Bronchial epithelial cell (primary cell): Measurements from ENCODE around the gene FXN. TPM values are rescaled to one million over a fixed set of nuclear protein-coding genes. Genes with fewer than 3 reads are reported as not detected.
A peak's percentile ranks its signal among the peaks of the same experiment; 100 is the strongest.
"Not testable (repeated sequence)": the region's sequence is repeated elsewhere in the genome, so short reads cannot be mapped to it uniquely, and the experiment has no call there.

Source experiments
- DNase-seq: peaks from one replicate; pipeline ENCODE4 v3.0.0-alpha.2; 2010; ENCODE audit warnings: low read depth
- FAIRE-seq: peaks from 2 replicates; lab custom pipeline; 2011; peaks lifted over from hg19 to GRCh38; lab: Jason Lieb, UNC
- H3K27me3 ChIP-seq: 2 replicates; pipeline ENCODE4 v1.5.1; 2011; ENCODE audit warnings: low read length; ENCODE audit not compliant: control insufficient read depth, insufficient read depth
- H3K36me3 ChIP-seq: 2 replicates; pipeline ENCODE4 v1.5.1; 2011; ENCODE audit warnings: low read length; ENCODE audit not compliant: control insufficient read depth, insufficient read depth
- H3K4me3 ChIP-seq: 2 replicates; pipeline ENCODE4 v1.5.1; 2011; ENCODE audit warnings: mild to moderate bottlenecking, low read depth, low read length, control low read depth
- total RNA-seq: library from RNA; depleted of rRNA; stranded (reverse); fragments of >200 nt; gene quantifications from 2 replicates; pipeline ENCODE4 v1.2.1, GENCODE V29; 2014
- TF ChIP-seq, protein P1 (sequence below): IDR thresholded peaks from 2 replicates; pipeline ENCODE4 v1.5.1; 2011; ENCODE audit warnings: mild to moderate bottlenecking, moderate library complexity, low read length, control low read depth, inconsistent platforms; ENCODE audit not compliant: insufficient read depth, severe bottlenecking

Gene FXN
- total RNA-seq, 1 donor from 2014 or later = 2.9 TPM

DNA sequence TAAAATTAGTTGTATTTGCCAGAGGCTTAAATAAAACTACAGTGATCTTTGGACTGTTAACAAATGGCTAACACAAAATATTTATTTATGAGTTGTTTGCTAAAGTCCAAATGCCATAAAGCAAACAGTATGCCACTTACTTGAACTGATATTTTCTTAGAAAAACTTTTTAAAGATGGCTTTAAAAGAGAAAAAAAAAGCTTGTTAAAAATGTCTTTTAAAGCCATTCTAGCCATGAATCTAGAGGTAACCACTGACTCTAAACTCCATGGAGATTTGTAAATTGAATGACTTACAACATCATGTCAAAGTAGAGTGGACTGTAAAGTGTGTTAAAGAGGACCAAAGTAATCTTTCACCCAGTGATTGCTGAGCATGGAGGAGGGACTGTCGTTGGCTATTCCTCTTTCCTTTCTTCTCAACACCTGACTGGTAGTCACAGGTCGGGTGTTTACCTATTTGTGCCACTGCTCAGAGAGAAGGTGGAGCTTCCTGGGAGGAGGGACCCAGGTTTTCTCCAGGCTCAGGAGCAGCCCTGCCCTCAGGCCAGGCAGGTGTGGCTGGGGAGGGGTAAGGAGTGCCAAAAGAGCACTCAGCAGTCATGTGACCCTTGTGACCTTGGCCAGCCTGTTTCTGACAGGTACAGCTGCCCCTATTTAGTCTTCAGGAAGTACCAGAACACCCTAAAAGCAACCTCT lies 69.4 kb downstream of the FXN start:
- H3K27me3 ChIP-seq = no peaks in the 10 kb centered on the region
- DNase-seq (peak; percentile 77), FAIRE-seq (no peak)
- H3K4me3 ChIP-seq = no peak overlapping the region
- TF ChIP-seq, protein P1, sequence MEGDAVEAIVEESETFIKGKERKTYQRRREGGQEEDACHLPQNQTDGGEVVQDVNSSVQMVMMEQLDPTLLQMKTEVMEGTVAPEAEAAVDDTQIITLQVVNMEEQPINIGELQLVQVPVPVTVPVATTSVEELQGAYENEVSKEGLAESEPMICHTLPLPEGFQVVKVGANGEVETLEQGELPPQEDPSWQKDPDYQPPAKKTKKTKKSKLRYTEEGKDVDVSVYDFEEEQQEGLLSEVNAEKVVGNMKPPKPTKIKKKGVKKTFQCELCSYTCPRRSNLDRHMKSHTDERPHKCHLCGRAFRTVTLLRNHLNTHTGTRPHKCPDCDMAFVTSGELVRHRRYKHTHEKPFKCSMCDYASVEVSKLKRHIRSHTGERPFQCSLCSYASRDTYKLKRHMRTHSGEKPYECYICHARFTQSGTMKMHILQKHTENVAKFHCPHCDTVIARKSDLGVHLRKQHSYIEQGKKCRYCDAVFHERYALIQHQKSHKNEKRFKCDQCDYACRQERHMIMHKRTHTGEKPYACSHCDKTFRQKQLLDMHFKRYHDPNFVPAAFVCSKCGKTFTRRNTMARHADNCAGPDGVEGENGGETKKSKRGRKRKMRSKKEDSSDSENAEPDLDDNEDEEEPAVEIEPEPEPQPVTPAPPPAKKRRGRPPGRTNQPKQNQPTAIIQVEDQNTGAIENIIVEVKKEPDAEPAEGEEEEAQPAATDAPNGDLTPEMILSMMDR = no peak
- no peaks in the 10 kb centered on the region for H3K36me3 ChIP-seq

DNA sequence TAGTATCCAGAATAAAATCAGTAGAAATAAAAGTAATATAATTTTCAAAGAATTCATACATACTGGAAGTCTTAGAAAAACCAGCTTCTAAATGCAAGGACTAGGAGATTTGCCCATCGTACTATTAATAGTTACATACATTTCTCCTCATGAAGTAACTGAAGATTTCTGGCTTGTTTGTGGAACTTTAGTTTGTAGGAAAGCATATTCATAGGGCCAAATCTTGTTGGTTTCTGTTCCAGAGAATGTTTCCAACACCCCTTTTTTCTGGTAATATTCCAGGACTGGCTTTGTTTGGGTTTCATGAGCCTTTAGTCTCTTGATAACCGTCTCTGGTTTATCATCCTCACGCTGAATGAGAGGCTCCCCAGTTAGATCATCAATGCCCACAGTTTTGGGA lies 72.2 kb downstream of the FXN start:
- FAIRE-seq (no peak), DNase-seq (no peak)
- H3K36me3 ChIP-seq = no peaks in the 10 kb centered on the region
- H3K4me3 ChIP-seq = no peak overlapping the region
- TF ChIP-seq, protein P1 = no peak
- H3K27me3 ChIP-seq = no peaks in the 10 kb centered on the region

DNA sequence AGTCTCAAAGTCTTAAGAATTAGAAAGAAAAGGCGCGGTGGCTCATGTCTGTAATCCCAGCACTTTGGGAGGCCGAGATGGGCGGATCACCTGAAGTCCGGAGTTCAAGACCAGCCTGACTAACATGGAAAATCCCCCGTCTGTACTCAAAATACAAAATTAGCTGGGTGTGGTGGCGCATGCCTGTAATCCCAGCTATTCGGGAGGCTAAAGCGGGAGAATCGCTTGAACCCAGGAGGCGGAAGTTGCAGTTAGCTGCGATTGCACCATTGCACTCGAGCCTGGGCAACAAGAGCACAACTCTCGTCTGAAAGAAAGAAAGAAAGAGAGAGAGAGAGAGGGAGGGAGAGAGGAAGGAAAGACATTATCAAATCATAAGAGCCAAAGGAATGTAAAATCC lies 73.2 kb downstream of the FXN start:
- H3K4me3 ChIP-seq, DNase-seq, H3K27me3 ChIP-seq, H3K36me3 ChIP-seq, FAIRE-seq: not testable (repeated sequence)

DNA sequence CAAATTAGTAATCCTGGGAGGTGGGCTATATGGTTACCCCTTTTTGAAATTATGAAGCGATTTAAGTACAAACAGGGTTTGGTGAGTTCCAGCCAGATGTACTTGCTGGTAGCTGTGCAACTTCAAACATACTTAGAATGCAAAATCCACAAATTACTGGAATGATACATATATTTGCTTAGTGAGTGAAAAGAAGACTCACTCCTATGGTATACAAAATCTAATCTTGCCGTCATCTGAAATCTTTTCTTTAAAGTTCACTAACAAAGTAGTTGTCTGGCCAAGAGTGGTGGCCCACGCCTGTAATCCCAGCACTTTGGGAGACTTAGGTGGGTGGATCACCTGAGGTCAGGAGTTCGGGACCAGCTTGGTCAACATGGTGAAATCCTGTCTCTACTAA lies 73.6 kb downstream of the FXN start:
- peak; percentile 63 for DNase-seq
- FAIRE-seq = no peak
- no peaks in the 10 kb centered on the region for H3K27me3 ChIP-seq
- H3K4me3 ChIP-seq = no peak overlapping the region
- H3K36me3 ChIP-seq = no peaks in the 10 kb centered on the region
- TF ChIP-seq, protein P1 = no peak

DNA sequence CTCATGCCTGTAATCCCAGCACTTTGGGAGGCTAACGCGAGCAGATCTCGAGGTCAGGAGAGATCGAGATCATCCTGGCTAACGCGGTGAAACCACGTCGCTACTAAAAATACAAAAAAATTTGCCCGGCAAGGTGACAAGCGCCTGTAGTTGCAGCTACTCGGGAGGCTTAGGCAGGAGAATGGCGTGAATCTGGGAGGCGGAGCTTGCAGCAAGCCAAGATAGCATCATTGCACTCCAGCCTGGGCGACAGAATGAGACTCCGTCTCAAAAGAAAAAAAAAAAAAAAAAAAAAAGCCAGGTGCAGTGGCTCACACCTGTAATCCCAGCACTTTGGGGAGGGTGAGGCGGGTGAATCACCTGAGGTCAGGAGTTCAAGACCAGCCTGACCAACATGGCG lies 77.1 kb downstream of the FXN start:
- not testable (repeated sequence) for H3K36me3 ChIP-seq, DNase-seq, FAIRE-seq, H3K4me3 ChIP-seq, H3K27me3 ChIP-seq

DNA sequence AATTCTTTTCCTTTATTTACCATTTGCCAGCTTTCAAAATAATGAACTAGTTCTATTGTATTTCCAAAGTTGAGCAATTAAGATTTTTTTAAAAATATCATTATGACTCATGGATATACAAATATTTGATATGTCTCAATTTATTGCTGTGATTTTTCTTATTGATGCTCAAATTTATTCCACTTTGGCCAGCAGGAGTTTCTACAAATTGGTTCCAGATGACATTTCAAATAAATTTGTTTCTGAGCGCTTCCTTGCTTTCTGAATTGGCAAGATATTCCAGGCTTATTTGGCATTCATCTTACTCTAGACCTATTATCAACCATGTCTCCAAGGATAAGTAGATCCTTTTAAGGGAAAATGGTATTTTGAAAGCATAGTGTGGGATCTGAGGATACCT lies 80.1 kb downstream of the FXN start:
- TF ChIP-seq, protein P1 = no peak
- FAIRE-seq = no peak
- DNase-seq = peak; percentile 59
- Histone ChIP-seq H3K36me3 (no peaks in the 10 kb centered on the region), H3K4me3 (no peak overlapping the region), H3K27me3 (no peaks in the 10 kb centered on the region)

DNA sequence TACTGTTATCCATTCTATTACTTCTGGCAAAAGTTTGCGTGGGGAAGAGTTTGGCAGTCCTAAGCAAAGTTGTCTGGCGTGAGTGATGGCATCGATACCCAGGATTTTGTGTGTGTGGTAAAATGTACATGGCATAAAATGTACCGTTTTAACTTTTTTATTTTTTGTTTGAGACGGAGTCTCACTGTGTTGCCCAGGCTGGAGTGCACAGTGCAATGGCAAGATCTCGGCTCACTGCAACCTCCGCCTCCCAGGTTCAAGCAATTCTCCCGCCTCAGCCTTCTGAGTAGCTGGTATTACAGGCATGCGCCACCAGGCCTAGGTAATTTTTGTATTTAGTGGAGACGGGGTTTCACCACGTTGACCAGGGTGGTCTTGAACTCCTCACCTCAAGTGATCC lies 83.1 kb downstream of the FXN start:
- TF ChIP-seq, protein P1 = no peak
- no peak overlapping the region for H3K4me3 ChIP-seq
- H3K27me3 ChIP-seq = no peaks in the 10 kb centered on the region
- no peak for FAIRE-seq
- DNase-seq = no peak
- H3K36me3 ChIP-seq = no peaks in the 10 kb centered on the region
